Measurements from ENCODE around the gene MMP26.

The MMP26 gene

GRCh38 chr11:4727171-4727570, 22.6 kb downstream of the MMP26 start:
- H3K27me3 ChIP-seq (ENCODE audit: control insufficient read depth, low read length), result no peaks in the 10 kb centered on the region
- no peak for TF ChIP-seq CTCF (IDR thresholded peaks at IDR 0.05; ENCODE audit: low read depth, low read length, poor library complexity, severe bottlenecking)
- TF ChIP-seq EZH2phosphoT487 (IDR thresholded peaks at IDR 0.05; ENCODE audit: borderline replicate concordance, low read length), result no peak
- H3K9me3 ChIP-seq (ENCODE audit: control insufficient read depth, insufficient read depth, low read length), result no peaks in the 10 kb centered on the region
- no peaks in the 10 kb centered on the region for H3K4me1 ChIP-seq (ENCODE audit: control insufficient read depth, low read length)
- no peak overlapping the region for H3K4me2 ChIP-seq (ENCODE audit: low read length)
- H3K79me2 ChIP-seq (ENCODE audit: control insufficient read depth, low read length), result no peaks in the 10 kb centered on the region
- no peaks in the 10 kb centered on the region for H3F3A ChIP-seq (ENCODE audit: control insufficient read depth, insufficient read depth)
- H3K36me3 ChIP-seq (ENCODE audit: control insufficient read depth, low read length), result no peaks in the 10 kb centered on the region
- H3K27ac ChIP-seq (ENCODE audit: low read depth, low read length), result no peak overlapping the region
- no peaks in the 10 kb centered on the region for H3K9me2 ChIP-seq (replicated peaks; ENCODE audit: control insufficient read depth, low read length)
- H3K4me3 ChIP-seq (ENCODE audit: low read length), result no peak overlapping the region
- H4K20me1 ChIP-seq (ENCODE audit: control insufficient read depth, insufficient read depth, low read depth, low read length), result no peaks in the 10 kb centered on the region

- Histone ChIP-seq H3K4me1 (ENCODE audit: control insufficient read depth, low read length) (no peaks in the 10 kb centered on the region), H3F3A (ENCODE audit: control insufficient read depth, insufficient read depth) (no peaks in the 10 kb centered on the region), H3K27me3 (ENCODE audit: control insufficient read depth, low read length) (no peaks in the 10 kb centered on the region), H3K79me2 (ENCODE audit: control insufficient read depth, low read length) (no peaks in the 10 kb centered on the region), H3K9me2 (replicated peaks; ENCODE audit: control insufficient read depth, low read length) (no peaks in the 10 kb centered on the region), H3K27ac (ENCODE audit: low read depth, low read length) (no peak overlapping the region), H3K9me3 (ENCODE audit: control insufficient read depth, insufficient read depth, low read length) (no peaks in the 10 kb centered on the region), H4K20me1 (ENCODE audit: control insufficient read depth, insufficient read depth, low read depth, low read length) (no peaks in the 10 kb centered on the region), H3K36me3 (ENCODE audit: control insufficient read depth, low read length) (no peaks in the 10 kb centered on the region), H3K4me2 (ENCODE audit: low read length) (no peak overlapping the region), H3K4me3 (ENCODE audit: low read length) (no peak overlapping the region)
- TF ChIP-seq EZH2phosphoT487 (IDR thresholded peaks at IDR 0.05; ENCODE audit: borderline replicate concordance, low read length) (no peak), CTCF (IDR thresholded peaks at IDR 0.05; ENCODE audit: low read depth, low read length, poor library complexity, severe bottlenecking) (no peak)
Measured at GRCh38 chr11:4740735-4741134, 36.2 kb downstream of the MMP26 start.

GRCh38 chr11:4748438-4748837, 43.9 kb downstream of the MMP26 start:
- Histone ChIP-seq H3K27me3 (ENCODE audit: control insufficient read depth, low read length) (no peaks in the 10 kb centered on the region), H3F3A (ENCODE audit: control insufficient read depth, insufficient read depth) (no peaks in the 10 kb centered on the region), H3K9me3 (ENCODE audit: control insufficient read depth, insufficient read depth, low read length) (no peaks in the 10 kb centered on the region), H3K4me1 (ENCODE audit: control insufficient read depth, low read length) (no peaks in the 10 kb centered on the region), H3K9me2 (replicated peaks; ENCODE audit: control insufficient read depth, low read length) (no peaks in the 10 kb centered on the region), H3K4me2 (ENCODE audit: low read length) (no peak overlapping the region), H3K79me2 (ENCODE audit: control insufficient read depth, low read length) (no peaks in the 10 kb centered on the region), H3K36me3 (ENCODE audit: control insufficient read depth, low read length) (no peaks in the 10 kb centered on the region), H3K4me3 (ENCODE audit: low read length) (no peak overlapping the region), H4K20me1 (ENCODE audit: control insufficient read depth, insufficient read depth, low read depth, low read length) (no peaks in the 10 kb centered on the region), H3K27ac (ENCODE audit: low read depth, low read length) (no peak overlapping the region)
- no peak for TF ChIP-seq CTCF (IDR thresholded peaks at IDR 0.05; ENCODE audit: low read depth, low read length, poor library complexity, severe bottlenecking)
- no peak for TF ChIP-seq EZH2phosphoT487 (IDR thresholded peaks at IDR 0.05; ENCODE audit: borderline replicate concordance, low read length)

- H3K27ac ChIP-seq (ENCODE audit: low read depth, low read length), result no peak overlapping the region
- H3K9me3 ChIP-seq (ENCODE audit: control insufficient read depth, insufficient read depth, low read length), result no peaks in the 10 kb centered on the region
- TF ChIP-seq CTCF (IDR thresholded peaks at IDR 0.05; ENCODE audit: low read depth, low read length, poor library complexity, severe bottlenecking), result no peak
- no peak for TF ChIP-seq EZH2phosphoT487 (IDR thresholded peaks at IDR 0.05; ENCODE audit: borderline replicate concordance, low read length)
- no peaks in the 10 kb centered on the region for H3K9me2 ChIP-seq (replicated peaks; ENCODE audit: control insufficient read depth, low read length)
- H3K79me2 ChIP-seq (ENCODE audit: control insufficient read depth, low read length), result no peaks in the 10 kb centered on the region
- no peaks in the 10 kb centered on the region for H3K36me3 ChIP-seq (ENCODE audit: control insufficient read depth, low read length)
- H4K20me1 ChIP-seq (ENCODE audit: control insufficient read depth, insufficient read depth, low read depth, low read length), result no peaks in the 10 kb centered on the region
- no peaks in the 10 kb centered on the region for H3K27me3 ChIP-seq (ENCODE audit: control insufficient read depth, low read length)
- H3K4me1 ChIP-seq (ENCODE audit: control insufficient read depth, low read length), result no peaks in the 10 kb centered on the region
- no peak overlapping the region for H3K4me2 ChIP-seq (ENCODE audit: low read length)
- H3K4me3 ChIP-seq (ENCODE audit: low read length), result no peak overlapping the region
- H3F3A ChIP-seq (ENCODE audit: control insufficient read depth, insufficient read depth), result no peaks in the 10 kb centered on the region
Measured at GRCh38 chr11:4751201-4751600, 46.6 kb downstream of the MMP26 start.
